Esophagus mucosa (tissue), 1 donor: ENCODE results near the gene MAX. TPM values are rescaled to one million over a fixed set of nuclear protein-coding genes. Genes with fewer than 3 reads are reported as not detected.

Source experiments
- ATAC-seq: fragments of 200-7000 bp; cut with Tn5 transposase; one replicate; pipeline ENCODE4 v1.9.1; 2020
- total RNA-seq: library from RNA; stranded (reverse); gene quantifications from one replicate; pipeline ENCODE4 v1.2.4, GENCODE V29; 2023
- donor health status: DM: yes; HTN: yes; CAD: no.

MAX gene
- total RNA-seq, 1 donor from 2014 or later = 90.8 TPM

DNA sequence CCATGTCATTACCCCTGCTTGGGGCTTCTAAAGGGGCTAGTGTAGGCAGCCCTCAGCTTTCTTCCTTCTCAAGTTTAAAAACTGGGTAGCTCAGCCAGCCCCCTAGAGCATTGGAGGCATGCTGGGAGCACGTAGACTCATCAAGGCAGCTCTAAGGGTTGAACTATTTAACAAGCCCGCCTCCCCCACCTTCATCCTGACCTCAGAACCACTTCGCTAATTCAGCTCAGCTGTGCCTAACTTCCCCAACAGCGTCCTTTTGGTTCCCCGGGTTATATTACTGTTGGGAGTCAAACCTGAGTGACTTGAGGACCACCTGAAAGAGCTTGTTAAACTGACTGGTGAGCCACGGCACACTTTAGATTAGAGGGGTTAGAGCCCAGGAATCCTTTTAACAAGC is 30.1 kb downstream of the MAX start:
- ATAC-seq = no peak

DNA sequence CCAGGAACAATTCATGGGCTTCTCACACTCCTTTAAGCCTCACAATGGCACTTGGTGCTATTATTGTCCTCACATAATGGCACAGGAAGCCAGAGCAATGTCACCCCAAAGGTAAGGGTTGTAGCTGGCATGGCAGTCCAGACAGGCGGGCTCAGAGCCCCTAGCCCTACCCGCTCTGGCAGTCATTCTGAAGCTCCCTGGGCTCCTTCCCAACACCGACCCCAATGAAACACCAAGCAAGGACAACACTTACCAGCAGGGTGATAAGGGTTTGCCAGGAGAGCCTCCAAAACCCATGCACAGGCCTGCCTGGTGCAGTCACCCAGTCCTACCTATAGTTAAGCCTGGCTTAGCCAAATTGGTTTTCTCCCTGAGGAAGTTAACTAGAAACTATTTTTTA is 30.8 kb downstream of the MAX start:
- no peak for ATAC-seq

DNA sequence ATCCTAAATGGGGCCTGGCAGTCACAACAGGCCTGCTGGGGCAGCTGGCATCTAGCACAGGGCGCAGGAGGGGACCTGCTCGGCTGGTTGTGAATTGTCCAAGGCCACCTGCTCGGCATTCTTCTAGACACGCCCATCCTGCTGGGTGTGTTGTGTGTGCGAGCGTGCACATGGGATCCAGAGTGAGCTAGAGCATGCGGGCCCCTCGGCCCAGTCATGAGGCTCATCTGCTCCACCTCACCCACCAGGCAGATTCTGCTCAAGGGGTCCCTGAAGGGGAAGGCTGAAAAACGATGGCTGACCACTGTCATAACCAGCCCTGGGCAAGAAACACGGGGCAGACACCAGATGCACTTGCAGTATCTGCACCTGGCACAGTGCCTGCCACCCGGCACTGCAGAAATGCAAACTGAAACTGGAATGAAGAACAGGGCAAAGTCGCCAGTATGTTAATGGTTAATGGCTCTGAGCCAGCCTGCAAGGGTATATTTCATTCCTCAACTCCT is 31.8 kb downstream of the MAX start:
- peak; percentile 78 for ATAC-seq

DNA sequence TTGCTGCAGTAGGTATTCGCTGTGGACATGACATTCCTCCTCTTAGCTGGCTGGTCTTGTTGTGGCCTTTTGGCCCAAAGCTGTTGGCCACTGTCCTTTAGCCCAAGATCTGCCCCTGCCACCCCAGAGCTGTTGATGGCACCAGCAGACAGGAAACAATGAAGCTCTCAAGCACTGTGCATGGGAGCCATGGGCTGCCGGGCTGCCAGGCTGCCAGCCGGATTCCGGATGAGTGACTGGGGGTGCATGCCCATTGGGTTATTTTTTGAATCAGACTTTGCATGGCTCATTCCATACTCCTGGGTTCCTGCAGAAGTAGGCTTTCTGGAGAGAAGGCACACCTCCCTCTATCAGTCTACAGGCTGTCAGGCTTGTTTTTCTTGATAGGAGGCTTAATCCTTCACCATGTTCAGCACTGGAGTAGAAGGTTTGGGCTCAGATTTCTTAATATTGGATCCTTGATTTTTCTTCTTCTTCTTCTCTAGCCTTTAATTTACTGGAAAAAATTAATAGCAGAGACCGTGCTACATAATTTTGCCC is 32.4 kb downstream of the MAX start:
- peak; percentile 61 for ATAC-seq

DNA sequence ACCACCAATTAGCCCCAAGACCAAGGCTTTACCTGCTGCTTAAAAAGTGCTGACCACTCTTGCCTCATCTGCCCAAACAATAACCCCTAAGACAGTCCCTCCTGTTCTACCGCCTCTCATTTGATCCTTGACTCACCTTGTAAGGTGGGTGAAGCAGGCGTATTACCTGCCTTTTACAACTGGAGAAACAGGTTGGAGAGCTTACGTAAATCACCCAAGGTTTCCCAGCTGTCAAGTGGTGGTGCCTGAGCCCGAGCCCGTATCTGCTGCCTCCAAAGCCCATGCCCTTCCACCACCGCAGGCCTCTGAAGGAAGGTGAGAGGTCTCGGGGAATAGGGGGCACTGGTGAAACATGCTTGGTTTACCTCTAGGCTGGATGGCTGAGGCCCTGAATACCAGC is 36.6 kb downstream of the MAX start:
- ATAC-seq = peak; percentile 80

DNA sequence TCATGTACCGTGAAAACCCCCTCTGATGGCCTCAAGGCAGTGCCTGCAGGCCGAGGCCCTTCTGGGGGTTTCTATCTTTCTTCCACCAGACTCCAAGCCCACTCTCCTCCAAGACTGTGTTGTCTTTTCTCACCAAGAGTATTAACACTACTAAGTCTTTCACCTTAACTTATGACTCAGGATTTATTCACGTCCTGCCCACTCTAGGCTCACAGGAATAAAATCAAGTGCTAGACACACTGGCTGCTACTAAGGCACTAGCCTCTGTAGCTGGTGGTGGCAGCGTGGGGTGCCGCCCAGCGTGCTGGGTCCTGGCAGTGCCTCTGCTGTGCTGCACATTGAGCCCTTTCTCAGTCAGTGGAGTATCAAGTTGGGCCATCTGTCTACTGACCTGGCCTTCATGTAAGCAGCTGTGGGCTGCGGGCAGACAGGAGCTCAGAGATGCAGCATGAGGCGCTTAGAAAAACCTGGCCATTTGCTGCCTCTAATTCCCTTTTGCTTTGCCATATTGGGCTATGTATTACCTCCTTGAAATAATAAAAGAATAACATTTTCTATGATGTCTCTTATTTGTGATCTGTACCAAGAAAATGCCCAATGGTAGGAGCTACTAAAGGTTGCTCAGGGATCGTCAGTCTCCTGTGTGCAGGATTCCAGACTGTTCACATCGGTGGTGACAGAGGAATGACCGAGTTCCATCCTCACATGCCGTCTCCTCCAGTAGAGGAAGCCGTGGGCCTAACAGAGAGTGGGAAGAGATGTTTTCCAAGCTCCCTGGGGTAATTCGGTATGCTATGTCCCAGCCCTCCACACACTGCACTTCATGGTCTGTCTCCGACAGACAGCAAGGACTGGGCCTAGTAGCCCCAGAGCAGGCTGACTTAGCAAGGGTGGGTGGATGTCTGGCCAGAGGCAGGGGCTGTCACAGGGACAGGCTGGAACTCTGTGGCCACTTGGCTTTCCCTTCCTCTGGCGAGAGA is 39.9 kb downstream of the MAX start:
- no peak for ATAC-seq

DNA sequence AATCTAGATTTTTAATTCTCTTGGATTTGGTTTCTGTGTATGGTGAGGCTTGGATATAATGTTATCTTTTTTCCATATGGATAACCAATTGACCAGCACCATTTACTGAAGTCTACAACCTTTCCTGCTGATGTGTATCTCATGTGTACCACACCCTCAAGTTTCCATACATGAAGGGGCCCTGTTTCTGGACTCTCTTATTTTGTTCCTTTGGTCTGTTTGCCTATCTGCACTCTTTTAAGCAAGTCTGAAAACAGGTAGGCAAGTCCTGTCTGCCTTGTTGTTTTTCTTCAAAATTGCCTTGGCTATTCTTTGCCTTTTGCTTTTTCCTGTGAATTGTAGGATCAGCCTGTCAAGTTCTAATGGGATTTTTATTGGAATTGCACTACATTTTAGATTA is 44.6 kb downstream of the MAX start:
- no peak for ATAC-seq

DNA sequence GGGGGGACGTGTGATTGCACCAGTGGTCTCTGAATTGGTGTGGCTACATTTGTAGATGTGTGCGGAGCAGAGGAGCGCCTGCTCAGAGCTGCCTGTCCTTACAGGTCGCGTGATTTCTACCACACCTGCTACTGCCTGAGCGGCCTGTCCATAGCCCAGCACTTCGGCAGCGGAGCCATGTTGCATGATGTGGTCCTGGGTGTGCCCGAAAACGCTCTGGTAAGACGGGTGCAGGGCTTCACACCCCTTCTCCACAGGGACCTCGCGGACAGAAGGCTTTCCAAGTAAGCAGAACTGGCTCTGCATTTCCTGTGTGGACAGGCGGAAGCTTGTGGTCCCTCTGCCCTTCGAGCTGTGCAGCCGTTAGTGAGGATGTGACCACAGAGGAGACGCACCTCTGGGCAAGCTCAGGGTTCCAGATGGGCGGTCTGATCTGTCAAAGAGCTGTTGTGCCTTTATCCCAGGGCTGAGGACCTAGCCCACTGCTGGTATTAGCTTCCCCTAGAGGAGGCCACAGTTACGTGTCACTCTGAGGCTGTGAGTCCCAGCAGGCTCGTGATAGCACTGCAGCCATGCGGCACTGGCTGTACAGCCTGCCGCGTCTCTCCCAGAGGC is 47.7 kb downstream of the MAX start:
- ATAC-seq = peak; percentile 35

DNA sequence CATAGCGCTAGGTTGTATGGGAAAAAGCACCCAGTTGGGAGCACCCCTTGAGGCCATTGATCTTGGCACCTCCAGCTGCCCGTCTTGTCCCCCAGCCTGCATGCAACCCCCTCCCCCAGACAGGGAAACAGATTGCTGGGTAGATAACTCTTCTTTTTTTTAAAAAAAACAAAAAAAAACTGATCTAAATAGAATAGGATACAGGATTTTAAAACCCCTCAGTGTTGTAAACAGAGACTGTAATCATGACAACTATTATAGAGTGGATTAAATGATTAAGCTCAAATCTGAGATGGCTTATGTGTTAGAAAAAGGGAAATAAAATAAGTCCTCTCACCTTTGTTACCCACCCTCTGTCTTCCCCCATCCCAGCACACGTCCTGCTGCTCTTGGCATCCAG is 48.9 kb downstream of the MAX start:
- ATAC-seq = no peak

DNA sequence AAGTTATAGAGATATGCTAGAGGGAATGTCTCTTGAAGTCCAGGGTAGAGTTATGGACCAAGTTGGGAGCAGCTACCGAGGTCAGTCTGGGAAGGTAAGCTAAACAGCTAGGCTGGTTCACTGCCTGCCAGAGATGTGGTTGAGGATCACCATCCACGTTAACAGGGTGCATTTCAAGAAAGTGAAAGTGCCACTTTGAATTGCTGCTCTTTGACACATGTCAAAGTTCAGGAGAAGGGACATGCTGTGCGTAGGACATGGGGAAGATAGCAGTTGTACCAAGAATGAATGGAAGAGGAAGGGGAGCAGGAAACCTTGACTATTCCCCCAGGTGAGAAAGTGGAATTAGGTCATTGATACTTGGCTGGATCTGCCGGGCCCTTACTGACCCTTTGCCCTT is 49.5 kb downstream of the MAX start:
- ATAC-seq = no peak

DNA sequence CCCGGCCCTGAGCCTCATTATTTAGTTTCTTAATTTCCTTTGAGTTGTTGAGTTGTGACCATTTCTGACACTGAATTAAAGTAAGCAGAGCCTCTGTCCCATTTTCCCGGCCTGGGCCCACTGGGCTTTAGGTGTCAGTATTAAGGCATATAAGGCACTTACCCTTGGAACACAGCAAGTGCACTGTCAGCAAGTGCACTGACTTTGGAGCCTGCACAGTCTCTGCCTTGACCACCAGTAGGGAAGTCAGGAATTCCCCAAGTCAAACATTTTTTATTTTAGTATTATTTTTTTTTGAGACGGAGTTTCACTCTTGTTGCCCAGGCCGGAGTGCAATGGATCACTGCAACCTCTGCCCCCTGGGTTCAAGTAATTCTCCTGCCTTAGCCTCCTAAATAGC is 56.6 kb downstream of the MAX start:
- ATAC-seq = no peak

DNA sequence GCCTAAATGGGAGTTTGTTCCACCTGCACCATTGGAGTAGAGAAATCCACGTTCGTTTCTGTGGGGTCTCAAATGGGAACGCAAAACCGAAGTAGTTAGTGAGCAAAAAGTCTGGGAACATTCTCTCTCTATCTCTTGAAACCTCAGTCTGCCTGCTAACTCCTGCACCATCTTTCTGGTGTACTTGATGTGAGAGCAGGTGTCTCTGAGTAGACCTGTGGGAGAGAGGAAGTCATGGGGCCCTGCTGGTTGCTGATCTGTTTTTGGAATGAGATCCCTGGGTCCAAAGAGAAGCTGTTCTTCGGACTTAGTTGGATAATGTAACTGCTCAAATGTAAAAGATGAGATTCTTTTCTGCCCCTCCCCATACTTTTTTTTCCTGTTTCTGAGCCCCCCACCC is 57.3 kb downstream of the MAX start:
- ATAC-seq = no peak

DNA sequence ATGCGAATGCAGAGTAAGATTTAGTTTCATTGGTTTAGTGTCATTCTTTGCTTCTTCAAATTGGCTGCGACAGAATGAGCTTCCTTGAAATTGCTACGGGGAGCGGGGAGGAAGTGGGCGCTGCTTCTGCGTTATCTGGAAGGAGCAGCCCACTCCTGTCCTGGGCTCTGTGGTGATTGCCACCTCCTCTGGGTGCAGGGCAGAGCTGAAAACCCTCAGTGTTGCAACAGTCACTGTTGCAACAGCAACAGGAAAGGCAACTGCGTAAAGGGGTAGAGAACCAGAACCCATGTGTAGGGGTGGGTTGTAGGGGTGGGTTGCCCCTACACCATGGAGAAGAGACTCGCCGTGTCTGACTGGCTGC is 57.7 kb downstream of the MAX start:
- ATAC-seq = no peak

DNA sequence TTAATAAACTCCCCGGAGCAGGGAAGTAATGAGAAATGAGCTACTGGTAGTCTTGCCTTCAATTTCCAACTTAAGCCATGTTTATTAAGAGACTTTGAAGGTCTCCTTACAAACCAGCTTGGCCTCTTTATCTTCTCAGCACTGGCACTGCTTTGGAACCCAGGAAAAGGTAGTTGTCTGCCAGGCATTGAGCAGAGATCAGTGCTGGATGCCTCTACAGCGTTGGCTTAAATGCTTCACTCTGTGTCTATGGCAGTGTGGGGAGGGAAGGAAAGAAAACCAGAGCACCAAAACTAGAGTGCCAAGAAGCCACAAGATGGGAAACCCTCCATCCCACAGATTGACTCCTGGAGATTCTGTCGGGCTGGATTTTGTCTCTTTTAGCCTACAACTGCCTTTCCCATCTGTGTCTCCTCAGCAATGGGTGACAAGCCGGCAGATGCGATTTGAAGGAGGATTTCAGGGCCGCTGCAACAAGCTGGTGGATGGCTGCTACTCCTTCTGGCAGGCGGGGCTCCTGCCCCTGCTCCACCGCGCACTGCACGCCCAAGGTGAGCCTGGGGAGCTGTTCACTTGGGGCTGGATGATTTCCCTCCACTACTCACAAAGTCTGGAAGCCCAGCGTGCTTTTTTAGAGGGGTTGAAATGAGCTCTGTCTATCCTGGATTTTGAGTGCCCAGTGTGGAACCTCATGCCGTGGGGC is 58.3 kb downstream of the MAX start:
- ATAC-seq = no peak

DNA sequence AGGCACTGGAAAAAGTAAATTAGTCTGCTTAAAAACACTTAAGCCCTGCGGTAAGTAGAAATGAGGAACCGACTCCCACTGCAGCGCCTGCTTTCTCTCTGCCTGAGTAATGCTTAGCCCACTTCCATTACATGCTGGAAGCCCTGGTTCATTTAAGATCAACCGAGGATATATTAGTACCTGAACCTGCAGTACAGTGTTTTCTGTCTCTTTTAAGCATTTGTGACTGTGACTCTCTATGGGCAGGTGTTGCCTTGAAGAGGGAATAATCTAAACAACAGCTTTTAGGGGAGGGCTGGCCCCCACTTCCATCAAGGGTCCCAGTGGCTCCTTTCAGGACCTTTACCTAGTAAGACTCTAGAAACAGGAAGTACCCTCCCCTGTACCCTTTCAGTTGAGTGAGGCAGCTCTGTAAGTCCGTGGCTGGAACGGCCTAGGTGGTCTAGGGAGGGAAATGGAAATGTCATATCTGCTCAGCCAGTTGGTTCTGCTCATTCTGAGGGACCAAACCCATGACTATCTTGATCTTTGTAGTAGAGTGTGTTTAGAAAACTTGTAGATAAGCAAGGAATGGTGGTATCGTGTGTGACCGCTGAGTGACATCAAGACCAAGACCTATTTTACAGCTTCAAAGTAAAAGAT is 59.5 kb downstream of the MAX start:
- no peak for ATAC-seq

DNA sequence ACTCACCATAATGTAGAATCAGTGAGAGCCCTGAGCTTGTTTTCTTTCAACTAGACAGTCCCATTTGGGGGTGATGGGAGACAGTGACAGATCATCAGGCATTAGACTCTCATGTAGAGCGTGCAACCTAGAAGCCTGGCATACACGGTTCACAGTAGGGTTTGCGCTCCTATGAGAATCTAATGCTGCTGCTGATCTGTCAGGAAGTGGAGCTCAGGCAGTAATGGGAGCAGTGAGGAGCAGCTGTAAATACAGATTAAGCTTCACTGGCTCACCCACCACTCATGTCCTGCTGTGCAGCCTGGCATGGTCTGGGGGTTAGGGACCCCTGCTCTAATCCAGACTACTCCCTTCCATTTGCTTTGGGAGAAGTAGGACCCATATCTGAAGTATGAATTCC is 60.0 kb downstream of the MAX start:
- no peak for ATAC-seq

DNA sequence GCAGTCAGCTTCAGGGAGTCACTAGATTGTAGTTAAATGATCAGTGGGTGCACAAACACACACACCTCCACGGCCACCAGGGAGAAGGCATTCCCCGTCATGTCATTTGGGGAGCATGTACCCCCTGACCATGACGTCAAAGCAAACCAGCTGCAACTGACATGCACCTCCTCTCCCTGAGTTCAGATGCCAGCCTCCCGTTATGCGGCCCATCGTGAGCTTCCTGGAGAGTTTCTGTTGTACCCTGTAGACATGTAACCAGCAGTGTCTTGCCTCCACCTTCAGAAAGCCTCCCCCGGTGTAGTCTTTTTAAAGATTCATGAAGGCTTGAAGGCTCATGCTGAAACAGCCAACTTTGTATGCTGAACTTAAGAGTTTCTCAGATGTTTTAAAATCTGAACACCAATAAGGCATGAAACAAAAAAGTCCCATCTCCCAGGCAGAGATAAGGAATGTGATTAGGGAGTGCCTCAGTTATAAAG is 60.8 kb downstream of the MAX start:
- no peak for ATAC-seq

DNA sequence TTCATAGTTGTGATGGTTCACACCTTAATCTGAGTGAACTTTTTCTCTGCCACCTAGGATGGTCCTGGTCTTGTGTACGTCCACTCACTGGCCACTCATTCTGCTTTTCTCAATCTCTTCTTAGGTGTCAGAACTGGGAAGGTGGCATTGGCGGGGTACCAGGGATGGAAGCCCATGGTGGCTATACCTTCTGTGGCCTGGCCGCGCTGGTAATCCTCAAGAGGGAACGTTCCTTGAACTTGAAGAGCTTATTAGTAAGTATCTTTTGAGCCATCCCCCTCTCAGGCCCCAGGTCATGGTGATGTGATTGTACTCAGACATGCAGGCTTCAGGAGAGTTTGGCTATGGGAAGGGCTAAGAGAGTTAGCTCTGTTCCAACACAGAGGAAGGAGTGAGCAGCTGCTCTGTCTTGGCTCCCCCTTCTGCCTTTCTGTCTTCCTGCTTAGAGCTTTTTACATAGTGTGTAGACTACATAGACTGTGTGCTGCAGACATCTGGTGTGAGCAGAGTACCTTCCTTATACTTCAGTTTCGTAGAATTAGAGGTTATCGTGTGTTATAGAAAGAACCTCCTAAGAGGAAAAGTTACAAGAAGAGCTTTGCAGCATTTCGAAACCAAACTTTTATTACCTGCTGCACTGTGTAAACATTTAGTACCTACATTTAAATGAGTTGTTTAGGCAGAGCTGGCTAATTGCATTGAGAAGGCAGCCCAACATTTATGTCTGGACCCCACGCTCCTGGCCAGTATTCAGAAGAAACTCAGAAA is 61.5 kb downstream of the MAX start:
- ATAC-seq = no peak

DNA sequence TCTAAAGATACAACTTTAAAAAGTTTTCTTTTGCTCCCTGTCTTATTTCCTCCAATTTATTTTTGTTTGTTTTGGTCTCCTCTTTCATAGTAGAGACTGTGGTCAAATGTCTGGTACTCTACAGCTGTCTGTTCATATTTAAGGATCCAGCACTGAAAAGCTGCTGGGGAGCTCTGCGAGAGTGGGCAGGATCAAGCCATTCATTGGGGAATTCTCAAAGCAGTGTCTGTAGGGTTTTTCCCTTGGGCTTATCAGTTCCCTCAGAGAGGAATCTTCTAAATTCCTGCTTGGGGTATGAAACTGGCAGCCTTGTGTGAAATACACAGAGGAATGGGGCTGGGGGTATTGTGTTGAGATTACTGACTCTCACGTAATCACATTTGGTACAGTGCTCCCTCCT is 63.4 kb downstream of the MAX start:
- ATAC-seq = no peak

DNA sequence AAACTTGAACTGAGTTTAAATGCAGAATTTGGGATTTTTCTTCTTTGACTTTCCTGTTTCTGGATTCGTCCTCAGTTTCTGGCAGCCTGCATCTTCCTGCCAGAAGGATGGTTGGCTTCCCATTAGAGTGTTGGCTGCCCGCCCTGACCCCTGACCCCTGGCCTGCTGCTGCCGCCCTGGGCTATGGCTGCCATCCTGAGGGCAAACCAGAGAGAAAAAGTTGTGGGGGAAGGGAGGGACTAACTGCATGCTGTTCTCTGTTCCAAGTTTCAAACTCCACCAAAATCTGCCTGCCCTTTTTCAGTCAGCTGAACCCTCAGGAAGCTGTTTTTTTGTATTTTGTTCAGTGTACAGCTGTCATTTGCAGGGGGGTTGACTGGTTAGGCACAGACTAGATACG is 67.3 kb downstream of the MAX start:
- no peak for ATAC-seq

DNA sequence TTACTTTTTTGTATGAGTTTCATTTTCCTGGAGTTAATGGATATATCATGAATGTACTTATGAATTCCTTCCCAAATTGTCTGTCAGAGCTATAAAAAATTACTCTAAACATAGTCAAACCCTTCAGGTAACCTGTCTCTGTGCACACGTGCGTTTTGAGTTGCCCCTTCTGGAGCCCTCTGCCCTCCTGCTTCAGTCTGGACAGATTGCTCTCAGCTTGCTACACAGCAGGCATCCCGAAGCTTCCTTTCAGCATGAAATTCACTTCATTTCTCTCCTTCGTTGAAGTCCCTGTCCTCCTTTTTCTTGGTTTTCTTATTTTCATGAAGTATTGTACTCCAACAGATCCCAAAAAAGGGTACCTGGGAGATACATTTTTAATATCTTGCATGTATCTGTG is 68.3 kb downstream of the MAX start:
- ATAC-seq = no peak

DNA sequence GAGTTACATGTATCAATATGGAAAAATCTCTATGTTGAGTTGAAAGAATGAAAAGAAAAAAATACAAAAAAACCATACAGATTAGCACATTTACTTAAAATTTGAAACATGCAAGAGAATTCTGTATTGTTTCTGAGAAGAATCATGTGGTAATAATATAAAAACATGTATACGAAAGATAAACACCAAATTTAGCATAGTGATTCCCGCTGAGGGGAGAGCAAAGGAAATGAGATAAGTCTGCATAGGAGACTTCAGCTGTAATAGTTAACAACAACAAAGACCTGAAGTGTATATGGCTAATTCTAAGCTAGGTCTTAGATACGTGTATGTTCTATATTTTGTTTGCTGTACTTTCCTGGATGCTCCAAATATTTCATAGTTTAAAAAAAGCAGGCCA is 69.1 kb downstream of the MAX start:
- ATAC-seq = no peak
